Glutamatergic neuron (in vitro differentiated cells): Measurements from ENCODE around the gene CYS1. TPM values are rescaled to one million over a fixed set of nuclear protein-coding genes. Genes with fewer than 3 reads are reported as not detected.

Experiments used
- DNase-seq: peaks from one replicate; pipeline ENCODE4 v3.0.0; 2022
- H3K27ac Mint-ChIP-seq: one replicate; pipeline ENCODE4 v1.8.0; 2020; ENCODE audit warnings: mild to moderate bottlenecking, mixed read lengths, inconsistent platforms; ENCODE audit not compliant: unreplicated experiment
- H3K27me3 Mint-ChIP-seq: one replicate; pipeline ENCODE4 v1.8.0; 2020; ENCODE audit warnings: mild to moderate bottlenecking, moderate library complexity, mixed read lengths, inconsistent platforms; ENCODE audit not compliant: unreplicated experiment
- H3K36me3 Mint-ChIP-seq: one replicate; pipeline ENCODE4 v1.8.0; 2020; ENCODE audit warnings: mild to moderate bottlenecking, mixed read lengths, inconsistent platforms; ENCODE audit not compliant: unreplicated experiment
- H3K4me1 Mint-ChIP-seq: one replicate; pipeline ENCODE4 v1.8.0; 2020; ENCODE audit warnings: mild to moderate bottlenecking, low read depth, mixed read lengths, inconsistent platforms; ENCODE audit not compliant: unreplicated experiment
- H3K4me3 Mint-ChIP-seq: one replicate; pipeline ENCODE4 v1.8.0; 2020; ENCODE audit warnings: mild to moderate bottlenecking, mixed read lengths, inconsistent platforms; ENCODE audit not compliant: unreplicated experiment
- H3K9me3 Mint-ChIP-seq: one replicate; pipeline ENCODE4 v1.8.0; 2020; ENCODE audit warnings: mild to moderate bottlenecking, moderate library complexity, mixed read lengths, inconsistent platforms; ENCODE audit not compliant: unreplicated experiment
- CTCF ChIP-seq: fragments of 200-600 bp; sonication (generic); IDR thresholded peaks from one replicate; pipeline ENCODE4 v1.5.0; 2021; ENCODE audit not compliant: partially characterized antibody, unreplicated experiment
- total RNA-seq: library from RNA; stranded (reverse); fragmentation: NEBNext Ultra II Directional; extraction: Animal tissue kit (Norgen Biotek cat#: 25700); gene quantifications from one replicate; pipeline ENCODE4 v1.2.1, GENCODE V29; 2021; ENCODE audit not compliant: unreplicated experiment

Gene CYS1
- total RNA-seq, 1 donor from 2014 or later, result not detected

- TF ChIP-seq CTCF, result no peak
- peaks cover 7% of the 10 kb centered on the region for H3K36me3 Mint-ChIP-seq
- no peaks in the 10 kb centered on the region for H3K4me1 Mint-ChIP-seq
- H3K4me3 Mint-ChIP-seq, result no peak overlapping the region
- H3K27ac Mint-ChIP-seq, result no peak overlapping the region
- peaks cover 5% of the 10 kb centered on the region for H3K27me3 Mint-ChIP-seq
- peaks cover 3% of the 10 kb centered on the region for H3K9me3 Mint-ChIP-seq
- DNase-seq, result no peak
Observed at GRCh38 chr2:10067881-10068280, 12.3 kb downstream of the CYS1 start.

GRCh38 chr2:10067330-10067729, 12.9 kb downstream of the CYS1 start:
- Mint-ChIP-seq H3K36me3 (peaks cover 7% of the 10 kb centered on the region), H3K27me3 (peaks cover 2% of the 10 kb centered on the region), H3K27ac (no peak overlapping the region), H3K4me1 (no peaks in the 10 kb centered on the region), H3K9me3 (peaks cover 3% of the 10 kb centered on the region), H3K4me3 (no peak overlapping the region)
- no peak for TF ChIP-seq CTCF
- DNase-seq, result no peak

GRCh38 chr2:10065773-10066055, 14.5 kb downstream of the CYS1 start:
- no peak for DNase-seq
- Mint-ChIP-seq H3K27ac (no peak overlapping the region), H3K9me3 (peaks cover 3% of the 10 kb centered on the region), H3K36me3 (peaks cover 7% of the 10 kb centered on the region), H3K27me3 (peaks cover 2% of the 10 kb centered on the region), H3K4me1 (no peaks in the 10 kb centered on the region), H3K4me3 (no peak overlapping the region)
- TF ChIP-seq CTCF, result no peak

GRCh38 chr2:10064932-10065772, 15.1 kb downstream of the CYS1 start:
- no peak overlapping the region for H3K4me3 Mint-ChIP-seq
- no peak for DNase-seq
- no peaks in the 10 kb centered on the region for H3K4me1 Mint-ChIP-seq
- H3K36me3 Mint-ChIP-seq, result peaks cover 7% of the 10 kb centered on the region
- H3K27me3 Mint-ChIP-seq, result peaks cover 2% of the 10 kb centered on the region
- no peak for TF ChIP-seq CTCF
- H3K27ac Mint-ChIP-seq, result no peak overlapping the region
- peaks cover 3% of the 10 kb centered on the region for H3K9me3 Mint-ChIP-seq

- H3K27me3 Mint-ChIP-seq, result peaks cover 2% of the 10 kb centered on the region
- H3K4me3 Mint-ChIP-seq, result no peak overlapping the region
- no peak for TF ChIP-seq CTCF
- H3K36me3 Mint-ChIP-seq, result peaks cover 7% of the 10 kb centered on the region
- H3K27ac Mint-ChIP-seq, result no peak overlapping the region
- peaks cover 3% of the 10 kb centered on the region for H3K9me3 Mint-ChIP-seq
- no peak for DNase-seq
- no peaks in the 10 kb centered on the region for H3K4me1 Mint-ChIP-seq
Observed at GRCh38 chr2:10063566-10063965, 16.6 kb downstream of the CYS1 start.
